ENCODE data around the gene F11.

DNA sequence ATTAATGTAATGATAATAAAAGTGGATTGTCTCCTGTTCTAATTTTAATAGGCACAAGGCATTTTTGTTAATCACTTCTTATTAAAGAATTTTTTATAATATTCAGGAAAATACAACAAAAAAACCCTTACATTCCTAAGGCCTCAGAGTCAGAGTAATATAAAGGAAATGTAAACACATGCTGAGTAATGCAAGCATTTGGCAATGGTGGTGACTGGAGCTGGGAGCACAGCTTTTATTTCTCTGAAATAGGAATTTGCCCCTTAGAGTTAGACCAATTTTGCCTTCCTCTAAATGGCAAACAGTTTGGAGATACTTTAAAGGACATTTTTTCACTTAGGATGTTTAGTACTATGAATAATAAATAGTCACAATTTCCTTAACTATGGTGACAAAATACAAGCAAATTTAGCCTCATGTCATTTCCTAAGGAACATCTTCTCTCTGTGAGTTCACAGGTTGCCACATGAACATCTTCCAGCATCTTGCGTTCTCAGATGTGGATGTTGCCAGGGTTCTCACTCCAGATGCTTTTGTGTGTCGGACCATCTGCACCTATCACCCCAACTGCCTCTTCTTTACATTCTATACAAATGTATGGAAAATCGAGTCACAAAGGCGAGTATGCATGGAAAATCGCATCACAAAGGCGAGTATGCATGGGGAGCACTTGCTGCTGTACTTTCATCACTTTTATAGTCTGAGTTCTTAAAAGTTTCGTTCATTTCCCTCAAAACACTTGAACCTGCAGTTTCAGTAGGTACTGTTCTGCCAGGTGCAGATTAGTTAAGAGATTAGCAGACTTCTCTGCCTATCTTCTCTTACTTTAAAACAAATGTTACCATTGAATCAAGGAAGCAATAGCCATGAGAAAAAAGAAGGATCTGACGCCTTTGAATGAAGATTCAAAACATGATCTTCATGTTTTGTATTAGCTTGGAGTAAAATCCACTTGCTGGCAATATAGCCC, 15.9 kb upstream of the F11 start:
- TF ChIP-seq EZH2 (IDR thresholded peaks at IDR 0.05; ENCODE audit: borderline replicate concordance, low read depth, low read length, severe bottlenecking) (no peak), POLR2A (IDR thresholded peaks at IDR 0.05; ENCODE audit: low read depth, low read length) (no peak), POLR2AphosphoS5 (IDR thresholded peaks at IDR 0.05; ENCODE audit: insufficient read depth, low read depth, low read length) (no peak), MYC (IDR thresholded peaks at IDR 0.05; ENCODE audit: low read depth, low read length) (no peak), JUN (IDR thresholded peaks at IDR 0.05; ENCODE audit: borderline replicate concordance, insufficient read depth, insufficient read length, low read depth) (no peak), GATA2 (IDR thresholded peaks at IDR 0.05; ENCODE audit: insufficient read depth, insufficient read length, low read depth, low read length) (no peak), FOS (IDR thresholded peaks at IDR 0.05; ENCODE audit: borderline replicate concordance, insufficient read depth, low read length) (no peak)
- TF ChIP-seq, protein P1, sequence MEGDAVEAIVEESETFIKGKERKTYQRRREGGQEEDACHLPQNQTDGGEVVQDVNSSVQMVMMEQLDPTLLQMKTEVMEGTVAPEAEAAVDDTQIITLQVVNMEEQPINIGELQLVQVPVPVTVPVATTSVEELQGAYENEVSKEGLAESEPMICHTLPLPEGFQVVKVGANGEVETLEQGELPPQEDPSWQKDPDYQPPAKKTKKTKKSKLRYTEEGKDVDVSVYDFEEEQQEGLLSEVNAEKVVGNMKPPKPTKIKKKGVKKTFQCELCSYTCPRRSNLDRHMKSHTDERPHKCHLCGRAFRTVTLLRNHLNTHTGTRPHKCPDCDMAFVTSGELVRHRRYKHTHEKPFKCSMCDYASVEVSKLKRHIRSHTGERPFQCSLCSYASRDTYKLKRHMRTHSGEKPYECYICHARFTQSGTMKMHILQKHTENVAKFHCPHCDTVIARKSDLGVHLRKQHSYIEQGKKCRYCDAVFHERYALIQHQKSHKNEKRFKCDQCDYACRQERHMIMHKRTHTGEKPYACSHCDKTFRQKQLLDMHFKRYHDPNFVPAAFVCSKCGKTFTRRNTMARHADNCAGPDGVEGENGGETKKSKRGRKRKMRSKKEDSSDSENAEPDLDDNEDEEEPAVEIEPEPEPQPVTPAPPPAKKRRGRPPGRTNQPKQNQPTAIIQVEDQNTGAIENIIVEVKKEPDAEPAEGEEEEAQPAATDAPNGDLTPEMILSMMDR (IDR thresholded peaks at IDR 0.05; ENCODE audit: extremely low read depth in 1 of 2, insufficient read depth in 1 of 2, low read depth in 1 of 2, low read length in 2 of 2), result no peak
